Smooth muscle cell of the brain vasculature (primary cell): ENCODE results near the gene RXRA.
A peak's percentile ranks its signal among the peaks of the same experiment; 100 is the strongest.

Experiments
- DNase-seq: peaks from one replicate; pipeline ENCODE4 v3.0.0-alpha.2; 2012; ENCODE audit warnings: low read depth, low spot score

RXRA gene

DNA sequence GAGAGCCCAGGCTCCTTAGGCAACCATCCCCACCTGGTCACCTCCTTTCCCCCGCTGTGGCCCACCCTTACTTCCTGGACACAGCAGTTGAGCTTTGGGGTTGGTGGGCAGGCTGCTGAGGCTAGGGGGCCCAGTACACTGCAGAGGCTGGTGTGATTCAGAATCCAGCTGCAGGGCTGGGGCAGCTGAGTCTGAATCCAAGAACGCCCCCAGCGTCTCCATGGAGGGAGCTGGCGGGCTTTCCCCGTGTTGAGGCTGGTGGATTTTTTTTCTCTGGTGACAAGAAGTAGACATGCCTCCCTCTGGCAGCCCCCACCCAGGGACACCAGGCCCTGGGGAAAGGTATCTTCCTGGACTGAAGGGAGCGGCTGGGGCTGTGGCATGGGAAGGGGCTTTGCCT, 104.8 kb downstream of the RXRA start:
- DNase-seq, result no peak

DNA sequence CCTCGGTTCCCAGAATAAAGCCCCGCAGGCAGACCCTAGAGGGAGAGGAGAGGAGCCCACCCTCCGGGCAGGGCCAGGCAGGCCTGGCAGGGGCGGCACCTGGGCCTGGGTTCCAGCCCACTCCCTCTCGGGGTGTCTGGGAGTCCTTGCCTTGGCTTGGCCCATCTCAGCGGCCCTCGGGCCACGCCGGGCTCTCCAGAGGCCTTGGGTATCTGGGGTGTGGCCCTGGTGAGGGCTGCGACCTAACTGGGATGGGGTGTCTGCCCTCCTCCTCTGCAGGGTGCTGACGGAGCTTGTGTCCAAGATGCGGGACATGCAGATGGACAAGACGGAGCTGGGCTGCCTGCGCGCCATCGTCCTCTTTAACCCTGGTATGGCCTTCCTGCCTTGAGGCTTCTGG, 105.4 kb downstream of the RXRA start:
- no peak for DNase-seq

DNA sequence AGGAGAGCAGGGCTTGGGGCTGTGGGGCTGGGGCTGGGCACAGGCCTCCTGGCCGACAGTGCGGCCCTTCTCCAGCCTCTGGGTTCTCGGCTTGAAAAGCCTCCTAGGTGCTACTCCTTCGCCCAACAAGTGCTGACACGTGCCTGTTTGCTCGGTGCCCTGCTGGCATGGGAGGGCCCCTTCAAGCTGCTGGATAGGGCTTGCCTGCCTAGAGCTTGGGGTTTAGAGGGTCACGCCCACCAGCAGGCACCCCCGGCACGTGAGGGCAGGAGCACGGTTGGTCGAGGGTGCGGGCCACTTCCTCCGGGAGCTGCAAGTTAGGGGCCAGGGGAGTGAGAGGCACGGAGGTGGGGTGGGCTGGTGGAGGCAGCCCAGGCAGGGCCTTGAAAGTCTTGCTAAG, 106.2 kb downstream of the RXRA start:
- no peak for DNase-seq

DNA sequence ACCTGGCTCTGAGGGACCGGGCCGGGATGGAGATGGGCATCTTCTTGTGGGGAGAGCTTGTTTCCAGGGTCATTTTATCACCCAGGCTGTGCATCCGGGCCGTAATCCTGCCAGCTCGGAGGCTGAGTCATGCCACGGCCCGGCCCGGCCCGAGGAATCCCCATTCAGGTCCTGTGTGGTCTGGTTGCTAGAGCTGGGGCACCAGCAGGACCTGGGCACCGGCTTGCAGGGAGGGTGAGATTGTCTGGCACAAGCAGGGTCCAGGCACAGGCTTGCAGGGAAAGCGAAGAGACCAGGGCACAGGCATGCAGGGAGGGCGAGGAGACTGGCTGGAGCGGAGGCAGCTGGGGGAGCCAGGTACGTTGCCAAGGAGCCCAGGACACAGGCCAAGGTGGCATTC, 106.8 kb downstream of the RXRA start:
- no peak for DNase-seq

DNA sequence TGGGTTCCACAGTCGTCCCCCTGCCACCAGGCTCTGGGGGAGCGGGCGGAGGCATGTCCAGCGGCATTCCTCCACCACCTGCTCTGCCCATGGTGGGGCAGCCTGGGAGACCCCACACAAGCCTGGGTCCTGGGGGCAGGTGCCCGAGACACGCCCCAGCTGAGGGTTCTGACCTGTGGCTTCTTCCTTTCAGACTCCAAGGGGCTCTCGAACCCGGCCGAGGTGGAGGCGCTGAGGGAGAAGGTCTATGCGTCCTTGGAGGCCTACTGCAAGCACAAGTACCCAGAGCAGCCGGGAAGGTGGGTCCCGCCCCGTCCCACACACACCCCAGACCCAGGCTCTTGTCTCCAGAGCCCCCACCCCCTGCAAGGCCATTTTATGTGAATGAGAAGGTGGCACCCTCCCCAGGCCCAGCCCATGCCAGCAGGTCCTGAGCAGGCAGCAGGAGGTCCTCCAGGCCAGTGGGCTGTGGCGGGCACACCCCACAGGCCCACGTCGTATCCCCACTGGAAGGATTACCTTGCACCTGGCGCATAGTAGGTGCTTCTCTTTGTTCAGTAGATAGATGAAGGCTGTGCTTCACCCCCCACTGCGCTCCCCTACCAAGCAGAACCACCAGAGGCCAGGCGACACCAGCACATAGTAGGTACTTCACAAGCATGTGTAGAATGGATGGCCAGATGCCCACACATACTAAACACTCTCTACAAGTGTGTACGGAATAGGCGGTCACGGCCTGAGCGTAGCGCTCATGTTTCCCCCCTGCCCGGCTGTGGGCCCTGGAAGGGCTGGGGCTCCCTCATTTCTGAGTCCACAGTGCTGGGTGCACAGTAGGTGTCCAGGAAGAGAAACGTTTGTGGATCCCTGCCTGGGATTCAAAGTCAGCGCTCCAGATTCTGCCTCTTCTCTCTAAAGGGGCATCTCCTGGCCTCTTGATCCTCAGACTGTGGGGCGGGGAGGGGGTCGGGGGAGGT, 107.9 kb downstream of the RXRA start:
- no peak for DNase-seq

DNA sequence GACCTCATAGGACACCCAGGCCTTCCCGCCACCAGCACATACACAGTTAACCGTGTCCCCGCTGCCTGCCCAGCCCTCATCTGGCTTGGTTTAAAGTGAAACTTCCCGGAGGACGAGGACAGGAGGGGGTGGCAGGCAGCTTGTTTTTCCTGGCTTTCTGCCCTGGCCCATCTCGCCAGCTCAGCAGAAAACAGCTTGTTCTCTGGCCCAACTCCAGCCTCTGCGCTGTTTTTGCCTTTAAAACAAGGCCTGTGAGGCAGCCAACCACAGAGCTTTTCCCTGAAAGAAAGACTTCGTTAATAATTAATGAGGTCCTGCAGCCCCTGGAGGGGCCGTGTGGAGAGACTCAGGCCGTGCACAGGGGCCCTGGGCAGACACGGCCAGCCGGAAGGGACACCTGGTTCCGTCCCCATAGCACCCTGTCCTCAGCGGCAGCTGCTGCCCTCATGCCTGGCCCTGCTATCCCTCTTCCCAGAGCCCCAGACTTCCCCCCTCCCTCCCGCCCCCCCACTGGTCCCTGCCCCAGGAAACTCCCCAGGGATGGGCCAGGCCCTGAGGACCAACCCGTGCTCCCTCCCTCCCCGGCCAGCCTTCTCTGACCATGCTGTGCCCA, 108.7 kb downstream of the RXRA start:
- DNase-seq, result peak; percentile 98

DNA sequence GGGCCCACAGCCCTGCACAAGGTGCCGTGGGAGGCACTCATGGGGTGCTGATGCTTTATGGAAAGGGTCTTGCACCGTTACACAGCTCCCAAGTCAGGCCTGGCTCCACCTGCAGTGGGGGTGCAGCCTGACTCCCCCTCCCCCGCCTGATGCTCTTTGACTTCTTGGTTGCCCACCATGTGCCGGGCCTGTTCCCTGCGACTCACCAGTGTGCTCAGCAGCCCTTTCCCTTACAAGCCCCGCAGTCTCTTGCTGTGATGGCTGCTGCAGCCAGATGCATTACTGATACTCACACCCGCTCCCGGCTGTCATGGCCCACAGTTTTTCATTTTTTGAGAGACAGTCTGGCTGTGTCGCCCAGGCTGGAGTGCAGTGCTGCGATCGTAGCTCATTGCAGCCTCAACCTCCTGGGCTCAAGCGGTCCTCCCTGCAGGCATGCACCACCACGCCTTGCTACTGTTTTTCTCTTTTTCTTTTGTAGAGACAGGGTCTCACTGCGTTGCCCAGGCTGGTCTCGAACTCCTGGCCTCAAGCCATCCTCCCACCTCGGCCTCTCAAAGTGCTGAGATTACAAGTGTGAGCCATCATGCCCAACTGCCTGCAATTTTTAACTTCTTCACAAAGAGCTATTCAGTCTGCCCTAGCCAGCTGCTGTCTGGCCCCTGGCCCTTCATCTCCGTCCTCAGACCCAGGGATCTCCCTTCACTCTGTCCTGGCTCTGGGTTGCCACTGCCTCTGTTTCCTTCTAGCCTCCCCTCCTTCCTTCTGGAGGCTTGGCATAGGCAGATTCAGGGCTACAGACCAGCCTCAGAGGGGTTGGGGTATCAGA, 109.5 kb downstream of the RXRA start:
- no peak for DNase-seq

DNA sequence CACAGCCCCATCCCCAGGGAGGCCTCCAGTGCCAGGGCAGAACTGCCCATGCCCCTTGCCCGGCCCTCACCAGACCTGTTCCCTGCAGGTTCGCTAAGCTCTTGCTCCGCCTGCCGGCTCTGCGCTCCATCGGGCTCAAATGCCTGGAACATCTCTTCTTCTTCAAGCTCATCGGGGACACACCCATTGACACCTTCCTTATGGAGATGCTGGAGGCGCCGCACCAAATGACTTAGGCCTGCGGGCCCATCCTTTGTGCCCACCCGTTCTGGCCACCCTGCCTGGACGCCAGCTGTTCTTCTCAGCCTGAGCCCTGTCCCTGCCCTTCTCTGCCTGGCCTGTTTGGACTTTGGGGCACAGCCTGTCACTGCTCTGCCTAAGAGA, 110.1 kb downstream of the RXRA start:
- no peak for DNase-seq

DNA sequence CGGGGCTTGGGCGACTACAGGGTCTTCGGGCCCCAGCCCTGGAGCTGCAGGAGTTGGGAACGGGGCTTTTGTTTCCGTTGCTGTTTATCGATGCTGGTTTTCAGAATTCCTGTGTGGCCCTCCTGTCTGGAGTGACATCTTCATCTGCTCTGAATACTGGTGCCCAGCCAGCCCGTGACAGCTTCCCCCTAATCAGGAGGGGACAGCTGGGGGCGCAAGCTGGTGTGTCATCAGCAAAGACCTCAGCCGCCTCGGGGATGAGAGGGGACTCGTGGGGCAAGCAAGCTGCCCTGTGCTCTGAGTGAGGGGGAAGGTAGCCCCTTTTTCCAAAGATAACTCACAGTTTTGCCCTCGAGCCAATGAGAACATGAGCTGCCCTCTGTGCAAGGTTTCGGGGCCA, 110.7 kb downstream of the RXRA start:
- no peak for DNase-seq

DNA sequence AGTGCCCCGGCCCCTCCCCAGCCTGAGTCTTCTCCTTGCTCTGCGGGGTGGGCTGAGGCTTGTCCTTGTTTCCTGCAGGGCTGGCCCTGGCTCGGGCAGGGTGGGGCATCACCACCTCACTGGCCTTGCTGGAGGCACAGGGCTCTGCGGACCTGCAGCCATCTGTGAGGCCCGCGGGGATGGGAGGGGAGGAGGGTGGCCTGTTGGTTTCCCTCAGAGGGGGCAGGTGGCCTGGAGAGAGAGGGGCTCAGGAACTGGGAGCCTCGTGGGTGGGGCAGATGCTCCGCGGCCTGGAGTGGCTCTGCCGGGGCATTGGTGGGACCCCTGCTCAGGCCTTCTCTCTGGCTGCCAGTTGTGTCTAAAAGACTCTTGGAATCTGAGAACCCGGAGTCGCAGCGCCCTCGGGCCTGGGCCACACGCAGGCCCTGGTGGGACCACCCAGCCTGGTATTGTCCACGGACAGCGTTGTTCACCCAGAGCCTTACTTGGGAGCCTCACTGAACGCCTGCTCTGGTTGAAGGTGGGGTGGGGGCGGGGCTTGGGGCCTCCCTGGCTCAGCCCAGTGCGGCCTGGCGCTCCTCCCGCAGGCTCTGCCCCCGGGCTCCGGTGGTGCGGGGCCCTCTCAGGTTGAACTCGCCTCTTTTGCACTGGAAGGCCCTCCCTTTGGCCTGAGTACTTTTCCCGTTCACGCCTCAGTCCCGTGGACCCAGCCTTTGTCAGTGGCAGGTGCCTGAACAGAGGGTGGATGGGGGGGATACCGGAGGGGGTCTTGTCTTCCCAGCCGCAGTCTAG, 111.3 kb downstream of the RXRA start:
- DNase-seq, result no peak

DNA sequence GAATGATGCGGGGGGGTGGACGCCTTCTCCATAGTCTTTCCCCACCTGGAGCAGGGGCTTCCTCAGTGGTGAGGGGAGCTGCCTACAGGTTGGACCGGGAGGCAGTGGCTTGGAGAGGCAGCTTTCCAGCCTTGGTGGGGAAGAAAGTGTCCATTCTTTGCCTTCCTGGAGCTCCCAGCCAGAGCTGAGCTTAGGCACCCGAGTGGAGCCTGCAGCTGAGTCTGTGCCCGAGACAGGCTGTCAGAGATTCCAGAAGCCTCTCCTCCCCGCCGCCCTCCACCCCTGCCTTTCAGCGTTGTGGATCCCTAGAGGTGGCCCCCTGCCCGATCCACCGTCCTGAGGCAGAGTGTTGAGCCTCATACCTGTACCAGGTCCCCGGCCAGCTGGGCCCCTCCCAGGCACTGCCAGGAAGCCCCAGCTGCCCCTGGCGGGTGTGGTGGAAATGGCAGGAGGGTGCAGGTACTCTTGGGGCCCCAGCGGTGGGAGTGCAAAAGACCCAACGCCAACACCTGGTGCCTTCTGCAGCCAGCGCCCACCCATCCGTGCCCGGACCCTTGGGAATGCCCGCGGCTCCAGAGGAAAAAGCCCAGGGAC, 112.0 kb downstream of the RXRA start:
- DNase-seq, result no peak

DNA sequence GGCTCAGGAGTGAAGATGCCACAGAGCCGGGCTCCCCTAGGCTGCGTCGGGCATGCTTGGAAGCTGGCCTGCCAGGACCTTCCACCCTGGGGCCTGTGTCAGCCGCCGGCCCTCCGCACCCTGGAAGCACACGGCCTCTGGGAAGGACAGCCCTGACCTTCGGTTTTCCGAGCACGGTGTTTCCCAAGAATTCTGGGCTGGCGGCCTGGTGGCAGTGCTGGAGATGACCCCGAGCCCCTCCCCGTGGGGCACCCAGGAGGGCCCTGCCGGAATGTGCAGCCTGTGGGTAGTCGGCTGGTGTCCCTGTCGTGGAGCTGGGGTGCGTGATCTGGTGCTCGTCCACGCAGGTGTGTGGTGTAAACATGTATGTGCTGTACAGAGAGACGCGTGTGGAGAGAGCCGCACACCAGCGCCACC, 113.1 kb downstream of the RXRA start:
- no peak for DNase-seq

DNA sequence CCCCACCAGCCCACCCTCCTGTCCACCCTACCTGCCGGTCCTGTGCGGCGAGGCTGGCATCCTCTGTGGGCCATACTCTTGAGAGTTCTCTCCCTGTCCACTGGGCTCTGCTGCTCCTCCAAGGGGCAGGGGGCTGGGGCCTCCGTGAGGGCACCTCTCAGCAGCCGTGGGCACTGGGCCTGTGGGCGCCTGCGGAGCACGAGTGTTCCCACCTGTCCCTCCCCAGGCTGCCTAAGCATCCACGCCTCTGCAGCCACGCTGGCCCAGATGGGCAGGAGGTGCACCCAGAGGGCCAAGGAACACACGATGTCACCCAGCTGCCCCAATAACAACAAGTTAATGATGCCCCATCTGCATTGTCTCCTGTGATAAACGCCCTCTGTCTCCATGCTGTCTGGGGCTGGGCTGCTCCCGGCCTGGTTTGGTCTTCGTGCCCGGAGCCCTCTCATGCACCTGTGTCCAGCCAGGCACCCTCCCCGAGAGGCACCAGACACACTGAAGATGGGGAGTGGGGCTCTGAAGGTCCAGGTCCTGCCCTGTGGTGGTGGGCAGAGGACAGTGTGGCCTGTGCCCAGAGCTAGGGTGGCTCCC, 114.5 kb downstream of the RXRA start:
- no peak for DNase-seq

DNA sequence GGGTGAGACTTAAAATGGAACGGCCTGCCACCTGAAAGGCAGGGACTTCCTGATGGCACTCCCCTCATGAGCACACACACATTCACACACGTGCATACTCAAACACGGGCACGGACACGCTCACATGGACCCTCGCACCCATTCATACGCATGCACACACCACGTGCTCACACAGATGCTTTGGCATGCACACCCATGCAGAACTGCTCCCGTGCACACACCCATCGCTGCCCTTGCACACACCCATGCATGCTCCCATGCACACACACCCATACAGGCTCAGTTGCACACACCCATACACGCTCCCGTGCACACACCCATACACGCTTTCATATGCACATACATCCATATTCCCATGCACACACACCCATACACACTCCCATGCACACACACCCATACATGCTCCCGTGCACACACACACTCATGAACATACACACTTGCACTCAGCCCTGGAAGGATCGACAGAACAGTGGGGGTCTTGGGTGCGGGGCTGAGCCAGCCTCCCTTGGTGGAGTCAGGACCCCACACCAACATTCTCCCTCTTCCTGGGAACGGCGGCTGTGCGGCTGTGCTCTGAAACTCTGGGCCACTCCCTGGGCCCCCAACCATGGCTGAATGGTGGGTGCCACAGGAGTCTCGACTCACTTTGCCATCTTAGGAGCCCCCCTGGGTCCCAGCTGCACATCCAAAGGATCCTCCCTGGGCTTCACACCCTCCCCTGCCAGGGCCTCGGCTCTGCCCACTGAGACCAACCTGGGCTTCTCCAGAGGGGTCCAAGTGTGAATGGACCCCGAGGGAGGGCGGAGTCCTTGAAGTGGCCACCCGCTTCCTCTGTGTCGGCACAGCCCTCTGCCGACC, 115.2 kb downstream of the RXRA start:
- DNase-seq, result no peak

DNA sequence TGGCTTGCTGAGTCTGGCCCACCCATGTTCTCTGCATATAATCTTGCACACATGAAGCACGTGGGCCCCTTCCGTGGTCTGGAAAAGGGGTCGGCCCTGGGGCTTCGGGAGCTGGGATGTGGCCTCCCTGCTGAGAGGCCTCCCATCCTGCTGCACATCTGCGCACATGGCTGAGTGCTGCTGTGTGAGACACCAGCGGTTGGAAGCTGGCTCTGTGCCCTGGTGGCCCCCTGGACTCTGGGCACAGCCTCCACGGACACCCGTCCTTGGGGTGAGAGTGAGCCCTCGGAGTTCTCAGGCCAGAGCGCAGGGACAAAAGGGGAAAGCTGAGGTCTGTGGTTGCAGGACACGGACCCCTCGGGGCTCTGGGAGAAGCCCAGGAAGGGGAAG, 115.8 kb downstream of the RXRA start:
- DNase-seq, result no peak

DNA sequence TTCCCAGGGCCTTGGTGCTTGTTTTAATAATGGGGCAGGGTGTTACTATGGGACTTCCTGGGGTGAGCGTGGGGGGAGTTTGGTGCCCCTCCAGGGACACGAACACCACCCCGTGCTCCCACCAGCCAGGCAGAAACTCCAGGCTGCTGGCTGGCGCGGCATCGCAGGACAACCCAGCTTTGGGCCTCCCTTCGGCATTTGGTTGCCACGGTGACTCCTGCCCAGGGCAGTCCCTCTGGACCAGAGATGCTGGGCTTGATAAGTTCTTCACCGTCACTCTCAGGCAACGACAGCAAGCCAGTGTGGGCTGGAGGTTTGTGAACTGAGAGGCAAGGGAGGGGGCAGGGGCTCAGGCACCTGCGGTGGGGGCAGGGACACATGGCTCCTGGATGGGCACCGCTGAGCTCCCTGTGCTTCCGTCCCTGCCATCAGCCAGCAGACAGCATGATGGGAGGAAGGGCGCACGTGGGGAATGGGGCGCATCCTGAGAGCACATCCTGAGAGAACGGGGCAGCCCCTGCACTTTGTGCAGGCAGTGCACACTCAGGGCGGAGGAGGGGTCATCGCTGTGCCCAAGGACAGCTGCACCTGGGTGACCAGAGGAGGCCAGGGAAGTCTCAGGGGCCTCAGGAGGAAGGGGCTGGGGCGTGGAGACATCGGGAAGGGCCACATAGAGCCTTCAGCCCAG, 116.4 kb downstream of the RXRA start:
- DNase-seq, result no peak

DNA sequence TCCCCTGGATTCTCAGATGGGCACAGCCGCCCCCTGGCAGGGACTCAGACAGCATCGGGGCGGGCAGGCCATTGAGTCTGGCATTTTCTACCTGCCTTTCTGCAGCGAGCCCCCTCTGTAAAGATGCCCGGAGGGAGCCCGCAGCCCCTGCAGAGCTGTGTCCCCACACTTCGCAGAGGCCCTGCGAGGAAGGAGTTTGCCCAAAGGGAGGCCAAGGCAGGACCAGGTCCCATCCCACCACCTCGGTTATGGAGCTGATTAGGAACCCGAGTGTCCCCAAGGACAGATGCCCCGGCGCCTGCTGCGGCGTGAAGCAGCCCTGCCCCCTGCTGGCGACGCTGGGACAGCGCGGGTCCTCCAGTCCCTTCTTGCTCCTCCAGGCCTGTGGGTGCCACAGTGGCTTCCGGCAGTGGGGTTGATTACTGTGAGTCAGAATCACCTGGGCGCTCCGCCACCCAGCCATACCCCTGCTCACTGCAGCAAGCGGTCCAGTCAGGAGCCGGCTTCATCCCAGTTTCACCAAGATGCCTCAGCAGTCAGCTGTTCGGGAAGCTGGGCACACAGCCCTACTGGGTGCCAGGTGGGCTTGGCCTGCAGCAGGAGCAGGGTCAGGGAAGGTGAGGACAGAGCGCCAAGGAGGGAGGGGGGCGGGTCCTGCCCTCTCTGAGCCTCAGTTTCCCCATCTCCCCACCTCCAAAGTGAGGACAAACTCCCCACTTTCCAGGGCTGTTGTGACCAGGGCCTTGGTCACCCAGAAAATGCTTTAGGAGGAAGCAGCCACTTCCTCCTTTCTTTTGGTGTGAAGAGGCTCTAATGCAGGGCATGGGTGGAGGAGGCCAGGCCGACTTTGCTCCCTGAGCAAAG, 117.2 kb downstream of the RXRA start:
- peak; percentile 57 for DNase-seq

DNA sequence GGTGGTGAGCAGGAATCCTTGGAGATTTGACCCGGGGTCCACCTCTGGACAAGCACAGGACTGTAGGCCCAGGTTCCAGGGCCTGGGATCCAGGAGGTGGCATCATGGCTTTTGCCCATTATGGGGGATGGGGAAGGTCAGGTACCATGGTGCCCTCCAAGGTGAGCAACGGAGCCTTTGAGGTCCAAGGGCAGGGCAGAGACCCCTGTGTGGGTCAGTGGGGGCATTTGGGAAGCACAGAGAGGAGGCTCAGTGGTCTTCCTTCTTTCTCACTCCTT, 117.7 kb downstream of the RXRA start:
- DNase-seq, result no peak
